Measurements from ENCODE around the gene CCR6.
"Not testable (repeated sequence)": the region's sequence is repeated elsewhere in the genome, so short reads cannot be mapped to it uniquely, and the experiment has no call there.

Gene CCR6

DNA sequence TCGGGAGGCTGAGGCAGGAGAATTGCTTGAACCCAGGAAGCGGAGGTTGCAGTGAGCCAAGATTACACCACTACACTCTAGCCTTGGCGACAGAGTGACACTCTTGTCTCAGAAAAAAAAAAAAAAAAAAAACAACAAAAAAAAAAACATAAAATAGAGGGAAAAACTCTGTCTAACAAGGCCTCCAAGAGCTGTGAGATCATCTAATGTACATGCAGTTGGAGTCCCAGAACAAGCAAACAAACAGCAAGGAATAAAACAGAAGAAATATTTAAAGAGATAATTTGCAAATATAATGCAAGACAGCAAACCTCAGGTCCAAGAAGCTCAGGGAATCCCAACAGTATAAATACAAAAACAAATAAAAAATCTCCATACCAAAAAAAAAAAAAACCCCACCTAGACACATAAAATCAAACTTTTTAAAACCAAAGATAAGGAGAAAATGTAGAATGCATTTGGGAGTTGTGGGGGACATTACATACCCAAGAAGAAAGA is 35.0 kb upstream of the CCR6 start:
- peaks cover 6% of the 10 kb centered on the region for H3K27me3 Mint-ChIP-seq (ENCODE audit: low read depth, poor library complexity)
- no peak for DNase-seq
- peaks cover 62% of the 10 kb centered on the region for H3K9me3 Mint-ChIP-seq
- TF ChIP-seq, protein P1, sequence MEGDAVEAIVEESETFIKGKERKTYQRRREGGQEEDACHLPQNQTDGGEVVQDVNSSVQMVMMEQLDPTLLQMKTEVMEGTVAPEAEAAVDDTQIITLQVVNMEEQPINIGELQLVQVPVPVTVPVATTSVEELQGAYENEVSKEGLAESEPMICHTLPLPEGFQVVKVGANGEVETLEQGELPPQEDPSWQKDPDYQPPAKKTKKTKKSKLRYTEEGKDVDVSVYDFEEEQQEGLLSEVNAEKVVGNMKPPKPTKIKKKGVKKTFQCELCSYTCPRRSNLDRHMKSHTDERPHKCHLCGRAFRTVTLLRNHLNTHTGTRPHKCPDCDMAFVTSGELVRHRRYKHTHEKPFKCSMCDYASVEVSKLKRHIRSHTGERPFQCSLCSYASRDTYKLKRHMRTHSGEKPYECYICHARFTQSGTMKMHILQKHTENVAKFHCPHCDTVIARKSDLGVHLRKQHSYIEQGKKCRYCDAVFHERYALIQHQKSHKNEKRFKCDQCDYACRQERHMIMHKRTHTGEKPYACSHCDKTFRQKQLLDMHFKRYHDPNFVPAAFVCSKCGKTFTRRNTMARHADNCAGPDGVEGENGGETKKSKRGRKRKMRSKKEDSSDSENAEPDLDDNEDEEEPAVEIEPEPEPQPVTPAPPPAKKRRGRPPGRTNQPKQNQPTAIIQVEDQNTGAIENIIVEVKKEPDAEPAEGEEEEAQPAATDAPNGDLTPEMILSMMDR (IDR thresholded peaks at IDR 0.05): no peak
- H3K36me3 Mint-ChIP-seq (ENCODE audit: low read depth): peaks cover 5% of the 10 kb centered on the region
- H3K4me3 Mint-ChIP-seq: no peak overlapping the region
- H3K27ac Mint-ChIP-seq: no peak overlapping the region
- H3K4me1 Mint-ChIP-seq: peaks cover 16% of the 10 kb centered on the region

- not testable (repeated sequence) for DNase-seq; H3K27ac Mint-ChIP-seq; H3K4me3 Mint-ChIP-seq; H3K36me3 Mint-ChIP-seq (ENCODE audit: low read depth); H3K27me3 Mint-ChIP-seq (ENCODE audit: low read depth, poor library complexity)
- Mint-ChIP-seq H3K9me3 (peaks cover 53% of the 10 kb centered on the region), H3K4me1 (peaks cover 23% of the 10 kb centered on the region)
Observed at GRCh38 chr6:167088741-167089140, 34.2 kb upstream of the CCR6 start.

DNA sequence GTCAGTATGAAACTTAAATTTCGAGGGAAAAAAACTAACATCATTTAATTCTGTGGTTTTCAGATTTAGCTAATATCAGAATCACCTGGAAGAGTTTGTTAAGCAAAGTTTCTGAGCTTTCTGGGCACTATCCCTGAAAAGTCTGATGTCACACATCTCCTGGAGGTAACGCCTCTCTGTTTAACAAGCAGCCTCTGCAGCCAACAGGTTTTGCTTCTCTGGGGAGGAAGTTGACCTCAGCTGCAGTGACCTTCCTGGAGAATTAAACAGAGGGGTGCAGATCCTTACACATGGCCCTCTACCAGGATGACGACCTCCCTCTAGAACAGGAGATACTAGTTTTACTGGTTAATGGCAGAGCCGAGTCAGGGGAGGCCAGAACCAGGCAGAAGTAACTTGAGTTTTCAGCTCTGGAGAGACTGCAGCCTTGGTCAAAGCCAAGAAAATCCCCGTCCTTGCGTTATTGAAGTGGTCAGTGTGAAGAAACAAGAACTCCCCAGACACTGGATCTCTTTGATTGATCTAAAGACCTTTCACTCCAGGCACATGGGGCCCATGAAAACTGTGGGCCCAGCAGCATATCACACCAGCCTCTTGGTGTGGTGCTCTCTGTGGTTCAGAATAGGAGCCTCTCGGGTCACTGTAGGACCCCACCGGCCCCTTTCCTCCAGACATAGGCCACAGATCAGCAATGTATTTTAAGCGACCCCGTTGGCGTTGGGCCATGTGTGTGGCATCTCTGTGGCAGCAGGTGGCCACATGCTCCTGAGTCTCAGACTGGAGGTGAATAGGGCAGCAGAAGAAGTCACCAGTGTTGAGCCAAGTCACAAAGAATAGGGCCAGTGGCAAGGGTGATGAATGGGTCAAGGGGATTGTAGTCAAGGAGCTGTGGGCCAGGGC is 33.4 kb upstream of the CCR6 start:
- Mint-ChIP-seq H3K4me3 (no peak overlapping the region), H3K27ac (no peak overlapping the region), H3K9me3 (peaks cover 55% of the 10 kb centered on the region), H3K4me1 (peaks cover 27% of the 10 kb centered on the region), H3K36me3 (ENCODE audit: low read depth) (peaks cover 5% of the 10 kb centered on the region), H3K27me3 (ENCODE audit: low read depth, poor library complexity) (peaks cover 6% of the 10 kb centered on the region)
- TF ChIP-seq, protein P1 (IDR thresholded peaks at IDR 0.05): no peak
- DNase-seq: no peak

GRCh38 chr6:167090171-167090570 is 32.7 kb upstream of the CCR6 start:
- TF ChIP-seq, protein P1 (IDR thresholded peaks at IDR 0.05): no peak
- Mint-ChIP-seq H3K9me3 (peaks cover 55% of the 10 kb centered on the region), H3K27me3 (ENCODE audit: low read depth, poor library complexity) (peaks cover 6% of the 10 kb centered on the region), H3K4me3 (no peak overlapping the region), H3K27ac (no peak overlapping the region), H3K4me1 (peaks cover 34% of the 10 kb centered on the region), H3K36me3 (ENCODE audit: low read depth) (peaks cover 5% of the 10 kb centered on the region)
- no peak for DNase-seq

- H3K27me3 Mint-ChIP-seq (ENCODE audit: low read depth, poor library complexity): peaks cover 6% of the 10 kb centered on the region
- H3K9me3 Mint-ChIP-seq: peaks cover 45% of the 10 kb centered on the region
- peaks cover 38% of the 10 kb centered on the region for H3K4me1 Mint-ChIP-seq
- H3K36me3 Mint-ChIP-seq (ENCODE audit: low read depth): no peaks in the 10 kb centered on the region
- no peak overlapping the region for H3K4me3 Mint-ChIP-seq
- TF ChIP-seq, protein P1 (IDR thresholded peaks at IDR 0.05): no peak
- no peak for DNase-seq
- no peak overlapping the region for H3K27ac Mint-ChIP-seq
Observed at GRCh38 chr6:167091026-167091804, 31.7 kb upstream of the CCR6 start.

DNA sequence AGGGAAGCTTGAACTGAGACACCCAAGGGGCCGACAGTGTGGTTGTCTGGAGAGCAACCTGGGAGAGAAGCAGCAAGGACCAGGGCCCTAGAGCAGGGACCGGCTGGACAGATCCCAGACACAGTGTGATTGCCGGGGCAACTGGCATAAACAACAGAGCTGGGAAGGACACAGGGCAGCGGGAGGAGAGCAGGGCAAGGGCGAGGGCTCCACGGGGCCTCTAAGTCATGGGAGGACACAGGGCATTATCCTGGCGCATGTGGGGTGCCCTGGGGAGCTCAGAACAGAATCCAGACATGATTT is 31.1 kb upstream of the CCR6 start:
- DNase-seq: no peak
- TF ChIP-seq, protein P1 (IDR thresholded peaks at IDR 0.05): no peak
- H3K36me3 Mint-ChIP-seq (ENCODE audit: low read depth): no peaks in the 10 kb centered on the region
- peaks cover 40% of the 10 kb centered on the region for H3K9me3 Mint-ChIP-seq
- H3K27ac Mint-ChIP-seq: no peak overlapping the region
- peaks cover 38% of the 10 kb centered on the region for H3K4me1 Mint-ChIP-seq
- peaks cover 6% of the 10 kb centered on the region for H3K27me3 Mint-ChIP-seq (ENCODE audit: low read depth, poor library complexity)
- no peak overlapping the region for H3K4me3 Mint-ChIP-seq

All from nephron progenitor cell (in vitro differentiated cells).